HG03064 (cell line): ENCODE measurements around the gene HAPLN3.

Experiments used
- ATAC-seq: cut with Tn5 transposase; IDR thresholded peaks from one replicate; pipeline ENCODE4 v1.9.1; 2021; ENCODE audit warnings: low read depth; ENCODE audit not compliant: unreplicated experiment

HAPLN3 gene

GRCh38 chr15:88865498-88866099, 29.7 kb downstream of the HAPLN3 start:
- ATAC-seq = no peak

- no peak for ATAC-seq
Observed at GRCh38 chr15:88864861-88865497, 30.4 kb downstream of the HAPLN3 start.

GRCh38 chr15:88863412-88863811, 31.9 kb downstream of the HAPLN3 start:
- no peak for ATAC-seq

GRCh38 chr15:88860212-88860611, 35.1 kb downstream of the HAPLN3 start:
- no peak for ATAC-seq

GRCh38 chr15:88859550-88859949, 35.8 kb downstream of the HAPLN3 start:
- no peak for ATAC-seq

- no peak for ATAC-seq
Observed at GRCh38 chr15:88858934-88859333, 36.4 kb downstream of the HAPLN3 start.

GRCh38 chr15:88852476-88852875, 42.9 kb downstream of the HAPLN3 start:
- ATAC-seq = no peak

GRCh38 chr15:88849376-88850072, 45.8 kb downstream of the HAPLN3 start:
- no peak for ATAC-seq

GRCh38 chr15:88848203-88848602, 47.1 kb downstream of the HAPLN3 start:
- no peak for ATAC-seq

- ATAC-seq = no peak
Observed at GRCh38 chr15:88847144-88847543, 48.2 kb downstream of the HAPLN3 start.

- ATAC-seq = no peak
Observed at GRCh38 chr15:88845616-88846015, 49.7 kb downstream of the HAPLN3 start.

GRCh38 chr15:88844749-88845386, 50.5 kb downstream of the HAPLN3 start:
- no peak for ATAC-seq

GRCh38 chr15:88843334-88843733, 52.0 kb downstream of the HAPLN3 start:
- no peak for ATAC-seq

GRCh38 chr15:88842156-88842555, 53.2 kb downstream of the HAPLN3 start:
- ATAC-seq = no peak

GRCh38 chr15:88841236-88841635, 54.1 kb downstream of the HAPLN3 start:
- ATAC-seq = no peak

GRCh38 chr15:88839961-88840360, 55.4 kb downstream of the HAPLN3 start:
- ATAC-seq = no peak

- no peak for ATAC-seq
Observed at GRCh38 chr15:88839146-88839545, 56.2 kb downstream of the HAPLN3 start.

- ATAC-seq = no peak
Observed at GRCh38 chr15:88838667-88839066, 56.7 kb downstream of the HAPLN3 start.

GRCh38 chr15:88835646-88836045, 59.7 kb downstream of the HAPLN3 start:
- no peak for ATAC-seq

- no peak for ATAC-seq
Observed at GRCh38 chr15:88835119-88835518, 60.2 kb downstream of the HAPLN3 start.

- ATAC-seq = no peak
Observed at GRCh38 chr15:88834211-88834812, 61.0 kb downstream of the HAPLN3 start.
